HG03066 (cell line): ENCODE results near the gene LY6G6D.

Experiments
- ATAC-seq: cut with Tn5 transposase; IDR thresholded peaks from one replicate; pipeline ENCODE4 v1.9.1; 2021; ENCODE audit warnings: low read depth; ENCODE audit not compliant: unreplicated experiment

LY6G6D gene

DNA sequence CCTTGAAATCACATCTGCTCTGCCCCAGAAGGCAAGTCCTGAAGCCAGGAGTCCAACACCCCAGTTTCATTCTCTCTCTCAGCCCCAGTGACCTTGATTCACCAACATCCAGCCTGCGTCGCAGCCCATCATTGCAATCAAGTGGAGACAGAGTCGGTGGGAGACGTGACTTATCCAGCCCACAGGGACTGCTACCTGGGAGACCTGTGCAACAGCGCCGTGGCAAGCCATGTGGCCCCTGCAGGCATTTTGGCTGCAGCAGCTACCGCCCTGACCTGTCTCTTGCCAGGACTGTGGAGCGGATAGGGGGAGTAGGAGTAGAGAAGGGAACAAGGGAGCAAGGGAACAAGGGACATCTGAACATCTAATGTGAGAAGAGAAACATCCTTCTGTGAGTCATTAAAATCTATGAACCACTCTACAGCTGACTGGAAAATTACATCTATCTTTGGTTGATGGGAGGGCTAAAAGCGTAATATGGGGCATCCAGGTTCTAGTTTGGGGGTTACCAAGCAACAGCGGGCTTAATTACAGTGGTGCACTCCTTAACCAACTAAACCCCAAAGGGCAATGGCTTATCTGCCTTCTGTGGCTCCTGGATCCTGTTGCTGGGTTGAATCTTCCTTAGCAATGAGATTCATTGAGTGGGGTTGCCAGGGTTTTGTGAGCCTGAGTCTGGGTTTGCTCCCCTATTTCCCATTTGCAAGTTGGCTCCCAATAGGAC is 2.5 kb downstream of the LY6G6D start:
- no peak for ATAC-seq

DNA sequence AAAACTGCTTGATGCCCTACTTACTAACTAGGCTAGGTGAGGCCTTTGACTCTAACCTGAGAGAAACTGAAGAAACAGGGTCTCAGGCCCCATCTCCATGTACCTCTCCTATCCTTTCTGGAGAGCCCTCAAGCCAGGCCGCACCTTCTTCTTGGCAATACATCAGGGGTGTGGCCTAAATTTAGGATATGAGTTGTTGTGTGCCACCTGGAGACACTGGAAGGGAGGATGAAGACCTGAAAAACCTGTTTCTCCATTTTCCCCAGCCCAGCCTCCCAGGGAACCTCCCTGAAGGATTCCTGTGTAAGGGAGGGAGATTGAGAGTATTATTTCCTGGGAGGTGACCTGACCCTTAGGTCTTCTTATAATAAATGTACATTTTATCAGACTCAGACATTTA is 3.1 kb downstream of the LY6G6D start:
- ATAC-seq = no peak

DNA sequence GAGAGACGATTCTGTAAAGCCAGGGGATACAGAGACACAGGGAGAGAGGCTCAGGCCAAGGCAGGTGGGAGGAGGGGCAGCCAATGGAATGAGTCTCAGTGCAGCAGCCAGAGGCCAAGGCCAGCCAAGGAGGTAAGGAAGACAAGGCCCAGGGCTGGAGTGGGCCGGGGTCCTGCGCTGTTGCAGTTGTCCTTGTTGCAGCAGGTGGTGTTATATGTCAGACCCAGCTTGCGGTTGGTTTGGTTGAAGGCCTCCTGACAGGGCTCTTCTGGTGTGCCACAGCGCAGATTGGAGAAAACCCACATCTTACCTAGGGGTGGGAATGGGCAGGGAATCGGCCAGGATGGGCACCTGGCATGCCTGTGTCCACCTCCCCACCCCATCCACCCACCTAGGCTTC is 3.9 kb downstream of the LY6G6D start:
- ATAC-seq = no peak

DNA sequence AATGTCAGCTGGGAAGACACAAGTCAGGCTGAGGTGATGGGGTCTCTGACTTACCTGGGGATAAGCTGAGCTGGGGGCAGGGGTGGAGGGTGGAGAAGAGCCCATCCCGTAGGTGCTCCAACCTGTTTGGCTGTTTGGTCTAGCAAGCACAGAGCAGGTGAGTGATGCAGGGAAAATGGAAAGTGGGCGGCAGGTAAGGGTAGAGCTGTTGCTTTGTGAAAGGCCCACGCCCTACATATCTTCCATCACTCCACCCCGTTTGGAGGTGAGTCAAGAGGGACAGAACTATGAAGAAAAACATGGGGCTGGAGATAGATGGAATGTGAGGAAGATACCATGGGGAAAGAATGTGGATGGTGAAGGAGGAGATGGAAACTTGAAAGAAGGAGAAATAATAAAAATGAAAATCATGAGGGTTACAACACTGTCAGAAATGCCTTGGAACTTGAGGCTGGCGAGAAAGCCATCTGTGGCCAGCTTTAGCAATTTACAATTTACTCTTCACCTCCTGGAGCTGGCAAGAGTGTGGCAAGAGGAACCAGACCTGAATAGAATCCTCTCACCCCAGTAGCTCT is 5.1 kb downstream of the LY6G6D start:
- ATAC-seq = no peak

DNA sequence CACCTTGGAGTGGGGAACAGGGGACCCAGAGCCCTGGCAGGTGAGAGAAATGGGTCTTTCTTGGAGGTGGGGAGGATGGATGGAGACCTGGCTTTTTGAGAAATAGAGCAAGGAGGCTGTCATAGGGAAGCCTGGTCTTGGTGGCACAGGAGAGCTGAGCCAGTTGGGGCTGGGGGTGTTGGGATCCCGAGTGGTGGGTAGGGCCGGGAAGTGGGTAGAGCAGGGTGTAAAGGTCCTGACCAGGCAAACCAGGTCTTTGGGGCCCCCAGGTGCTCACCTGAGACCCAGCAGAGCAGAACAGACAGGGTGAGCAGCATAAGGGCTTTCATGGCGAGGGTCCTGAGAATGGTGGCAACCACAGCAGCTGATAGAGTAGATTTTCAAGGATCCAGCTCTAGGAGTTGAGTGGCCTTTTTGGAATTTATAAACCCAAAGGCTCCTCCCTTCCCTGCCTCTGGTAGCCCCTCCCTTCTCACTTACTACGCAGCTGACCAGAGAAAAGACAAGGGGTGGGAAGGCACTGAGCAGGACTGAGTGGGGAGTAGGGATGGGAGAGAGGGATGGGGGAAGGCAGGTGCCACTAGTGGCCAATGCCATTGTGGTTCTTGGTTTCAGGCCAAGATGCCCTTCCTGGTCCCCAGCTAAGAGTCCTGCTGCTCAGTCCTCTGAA is 6.3 kb downstream of the LY6G6D start, which contains the start of gene LY6G6C:
Gene LY6G6C, minus strand, starts transcription at position 396 of the 670 bp plus-strand sequence. Its CDS starts 67 bp downstream, at position 329.
- ATAC-seq = no peak

DNA sequence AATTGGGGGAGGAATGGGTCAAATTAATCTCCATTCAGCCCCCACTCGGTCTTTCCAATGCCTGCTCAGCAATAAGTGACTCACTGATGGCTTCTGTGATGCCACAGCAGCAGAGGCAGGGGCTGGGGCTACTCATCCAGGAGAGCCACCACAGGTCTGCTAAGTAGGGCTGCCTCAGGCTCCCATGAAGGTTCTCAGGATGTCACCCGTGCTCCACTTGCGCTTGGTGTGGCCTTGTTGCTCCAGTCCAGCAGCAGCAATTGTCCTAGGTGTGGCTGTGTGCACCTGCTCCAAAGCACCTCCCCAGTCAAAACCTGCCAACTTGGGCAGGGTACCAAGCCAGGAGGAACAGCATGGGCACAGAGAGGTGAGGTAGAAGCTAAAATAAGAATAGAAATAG is 7.0 kb downstream of the LY6G6D start:
- no peak for ATAC-seq

DNA sequence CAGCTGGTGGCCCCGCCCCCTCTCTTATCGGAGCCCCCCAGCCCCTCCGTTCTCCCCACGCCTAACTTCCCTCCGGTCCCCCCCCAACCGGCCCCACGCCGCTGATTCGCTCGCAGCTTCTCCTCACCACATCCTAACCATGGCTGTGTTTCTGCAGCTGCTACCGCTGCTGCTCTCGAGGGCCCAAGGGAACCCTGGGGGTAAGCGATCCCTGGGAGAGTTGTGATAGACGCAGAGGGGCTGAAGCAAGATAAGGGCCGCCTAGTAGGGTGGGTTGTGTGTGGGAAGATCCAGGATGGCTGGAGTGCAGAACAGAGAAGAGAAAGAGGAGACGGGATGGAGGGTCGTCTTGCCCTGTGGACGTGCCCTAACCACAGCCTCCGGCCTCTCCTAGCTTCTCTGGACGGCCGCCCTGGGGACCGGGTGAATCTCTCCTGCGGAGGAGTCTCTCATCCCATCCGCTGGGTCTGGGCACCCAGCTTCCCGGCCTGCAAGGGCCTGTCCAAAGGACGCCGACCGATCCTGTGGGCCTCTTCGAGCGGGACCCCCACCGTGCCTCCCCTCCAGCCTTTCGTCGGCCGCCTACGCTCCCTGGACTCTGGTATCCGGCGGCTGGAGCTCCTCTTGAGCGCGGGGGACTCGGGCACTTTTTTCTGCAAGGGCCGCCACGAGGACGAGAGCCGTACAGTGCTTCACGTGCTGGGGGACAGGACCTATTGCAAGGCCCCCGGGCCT is 8.3 kb downstream of the LY6G6D start, which contains the start of gene MPIG6B:
Gene MPIG6B, plus strand, starts transcription at position 129 of the 735 bp plus-strand sequence. Its CDS starts 11 bp downstream, at position 140.
- no peak for ATAC-seq

DNA sequence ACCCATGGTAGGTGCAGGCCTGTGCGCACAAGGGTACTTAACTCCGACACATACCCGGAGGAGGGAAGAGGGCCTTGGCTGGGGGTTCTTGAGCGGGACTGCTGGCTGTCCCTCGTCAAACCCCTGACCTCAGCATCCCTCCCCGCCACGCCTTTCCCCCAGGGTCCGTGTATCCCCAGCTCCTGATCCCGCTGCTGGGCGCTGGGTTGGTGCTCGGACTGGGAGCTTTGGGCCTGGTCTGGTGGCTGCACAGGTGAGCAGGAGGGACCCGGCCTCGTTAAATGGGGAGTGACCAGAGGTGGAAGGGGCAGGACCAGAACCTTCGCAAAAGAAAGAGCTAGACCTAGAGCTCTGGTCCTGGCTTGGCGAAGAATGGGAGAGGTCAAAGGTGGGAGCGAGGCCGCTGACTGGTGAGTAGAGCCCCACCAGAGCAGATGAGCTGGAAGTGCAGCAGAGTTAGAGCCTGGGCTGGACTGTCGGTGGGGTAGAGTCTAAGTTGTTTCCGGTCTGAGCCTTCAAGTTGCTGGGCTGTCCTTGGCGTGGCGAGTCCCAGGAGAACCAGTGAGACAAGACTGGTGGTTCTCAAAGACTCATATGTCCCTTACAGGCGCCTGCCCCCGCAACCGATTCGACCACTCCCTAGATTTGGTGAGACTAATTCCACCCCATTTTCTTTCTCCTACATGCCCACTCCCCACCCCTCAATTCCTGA is 9.0 kb downstream of the LY6G6D start:
- no peak for ATAC-seq

DNA sequence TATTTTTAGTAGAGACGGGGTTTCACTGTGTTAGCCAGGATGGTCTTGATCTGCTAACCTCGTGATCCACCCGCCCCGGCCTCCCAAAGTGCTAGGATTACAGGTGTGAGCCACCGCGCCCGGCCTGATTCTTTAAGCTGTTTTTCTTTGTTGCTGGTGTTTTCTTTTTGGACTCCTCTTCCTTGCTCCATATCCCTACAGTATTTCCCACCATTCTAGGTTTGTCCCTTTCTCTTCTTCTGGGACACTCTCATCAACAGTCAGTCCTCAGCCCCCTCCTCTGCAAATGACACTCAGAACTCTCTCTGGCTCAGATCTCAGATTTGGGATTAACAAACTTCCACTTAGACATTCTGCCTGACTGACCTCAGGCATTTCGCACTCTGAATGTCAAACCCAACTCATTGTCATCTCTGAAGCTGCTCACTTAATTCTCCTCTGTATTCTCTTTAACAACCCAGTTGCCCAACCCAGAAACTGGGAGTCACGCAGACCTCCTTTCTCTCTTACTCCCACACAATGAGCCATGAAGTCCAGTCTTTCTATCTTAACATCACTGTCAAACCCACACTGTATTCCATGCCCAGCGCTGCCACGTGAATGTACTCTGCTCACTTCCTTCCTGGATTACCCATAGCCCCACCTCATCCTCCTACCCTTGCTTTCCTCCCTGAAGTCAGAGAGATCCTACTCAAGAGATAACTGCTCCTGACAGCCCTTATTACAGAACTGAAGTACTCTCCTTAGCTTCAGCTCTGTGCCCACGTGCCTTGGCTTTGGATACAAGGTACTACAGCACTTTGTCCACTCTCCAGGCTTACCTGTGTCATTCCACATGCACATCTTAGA is 10.6 kb downstream of the LY6G6D start:
- ATAC-seq = no peak

DNA sequence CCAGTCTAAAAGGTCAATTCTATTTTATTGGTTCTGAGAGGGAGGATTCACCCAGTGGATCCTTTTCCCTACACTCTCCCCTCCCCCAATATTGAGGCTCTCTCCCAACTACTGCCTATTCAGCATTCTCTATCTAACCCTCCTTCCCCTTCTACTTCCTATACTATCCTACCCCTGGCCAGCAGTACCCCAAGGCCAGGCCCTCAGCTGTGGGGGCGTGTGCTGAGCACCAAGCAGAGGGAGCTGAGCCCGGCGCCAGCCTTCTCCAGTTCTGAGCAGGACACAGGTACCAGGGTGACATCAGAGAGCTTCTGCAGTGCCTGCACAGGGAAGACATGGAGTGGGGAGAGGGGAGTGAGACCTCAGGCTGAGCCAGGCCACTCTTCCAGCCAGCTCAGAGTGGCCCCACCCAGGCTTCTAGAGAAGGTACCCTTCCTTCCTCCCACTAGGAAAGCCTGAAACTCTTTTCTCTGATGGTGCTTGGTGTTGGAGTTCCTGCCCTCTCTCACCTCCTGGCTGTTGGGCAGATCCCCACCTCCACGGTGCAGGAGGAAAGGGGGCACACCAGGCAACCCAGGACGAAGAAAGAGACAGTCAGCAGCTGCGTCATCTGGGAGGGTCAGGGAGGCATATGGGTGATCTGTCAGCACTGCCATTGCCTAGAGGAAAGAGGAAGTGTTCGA is 12.0 kb downstream of the LY6G6D start:
- ATAC-seq = peak; percentile 45

DNA sequence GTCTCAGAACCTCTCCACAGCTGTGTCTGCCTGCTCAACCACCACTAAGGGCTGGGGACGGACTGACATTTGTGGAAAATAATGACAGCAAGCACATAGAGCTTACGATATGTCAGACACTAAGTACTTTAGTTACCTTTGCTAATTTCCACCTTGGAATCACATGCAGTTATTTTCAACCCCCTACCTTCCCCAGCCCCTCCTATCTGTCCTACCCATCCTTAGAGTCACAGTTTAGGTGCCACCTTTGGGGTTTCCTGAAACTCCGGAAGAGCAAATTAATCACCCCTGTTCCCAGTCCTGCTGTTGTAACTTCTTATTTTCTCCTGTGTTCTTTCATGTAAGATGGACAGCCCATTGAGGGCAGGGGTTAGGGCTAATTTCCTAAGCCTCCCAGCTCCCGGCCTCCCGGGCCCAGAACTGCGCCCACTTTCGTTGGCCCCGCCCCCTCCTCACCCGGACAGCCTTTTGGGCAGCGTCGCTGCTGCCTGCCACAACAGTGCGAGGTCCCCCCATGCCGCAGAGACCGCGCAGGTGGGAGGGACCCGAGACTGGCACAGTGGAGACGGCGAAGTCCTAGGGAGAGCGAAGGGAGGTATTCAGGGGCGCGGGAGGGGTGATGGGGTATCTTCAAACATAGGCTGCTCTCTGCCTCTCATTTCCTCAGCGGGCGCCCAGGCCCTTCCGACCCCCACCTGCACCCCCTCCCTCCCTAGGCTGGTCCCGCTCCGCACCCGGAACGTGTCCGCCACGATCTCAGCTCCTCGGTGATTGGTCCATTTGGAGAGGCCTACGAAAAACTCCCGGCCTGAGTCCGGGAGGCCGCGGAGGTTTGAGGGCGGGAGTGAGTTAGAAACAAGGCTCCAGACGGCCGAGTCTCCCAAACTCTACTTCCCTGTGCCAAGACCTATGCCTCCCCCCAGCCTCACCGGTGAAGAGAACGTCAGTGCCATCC is 12.8 kb downstream of the LY6G6D start:
- ATAC-seq = no peak

DNA sequence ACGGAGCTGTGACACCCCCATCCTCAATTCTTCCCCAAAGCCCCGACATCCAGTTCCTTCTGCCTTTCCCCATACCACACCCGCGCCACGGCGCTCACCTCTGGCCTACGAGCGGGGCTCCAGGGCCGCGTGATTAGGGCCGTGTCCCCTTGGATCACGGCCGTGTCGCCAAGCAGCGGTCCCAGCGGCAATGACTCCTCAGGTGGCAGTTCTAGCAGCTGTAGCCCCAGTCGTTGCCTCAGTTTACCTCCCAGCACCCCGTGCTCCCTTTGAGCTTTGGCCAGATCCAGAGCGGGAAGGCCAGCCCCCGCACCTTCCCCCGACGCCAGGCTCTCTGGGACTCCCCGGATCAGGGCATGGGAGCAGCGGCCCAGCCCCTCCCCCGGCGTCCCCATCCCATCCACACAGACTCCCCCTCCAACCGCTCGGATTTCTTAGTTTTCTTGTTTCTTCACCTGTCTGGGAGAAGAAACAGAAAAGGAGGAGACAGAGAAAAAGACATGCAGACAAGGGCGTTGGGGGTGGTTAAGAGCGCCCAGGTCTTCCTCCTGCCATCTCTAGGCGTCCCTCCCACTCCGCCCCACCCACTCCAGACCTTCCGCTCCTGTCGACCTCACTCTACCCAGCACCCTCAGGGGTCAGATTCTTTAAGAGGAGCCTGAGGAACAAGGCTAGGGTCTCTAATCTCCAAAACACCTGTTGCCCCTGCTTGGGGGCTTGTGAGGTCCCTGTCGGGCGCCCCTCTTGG is 13.8 kb downstream of the LY6G6D start, which contains the start of gene DDAH2:
Gene DDAH2, minus strand, starts transcription at position 533 of the 748 bp plus-strand sequence. Its CDS starts 138 bp downstream, at position 395.
- ATAC-seq = no peak

DNA sequence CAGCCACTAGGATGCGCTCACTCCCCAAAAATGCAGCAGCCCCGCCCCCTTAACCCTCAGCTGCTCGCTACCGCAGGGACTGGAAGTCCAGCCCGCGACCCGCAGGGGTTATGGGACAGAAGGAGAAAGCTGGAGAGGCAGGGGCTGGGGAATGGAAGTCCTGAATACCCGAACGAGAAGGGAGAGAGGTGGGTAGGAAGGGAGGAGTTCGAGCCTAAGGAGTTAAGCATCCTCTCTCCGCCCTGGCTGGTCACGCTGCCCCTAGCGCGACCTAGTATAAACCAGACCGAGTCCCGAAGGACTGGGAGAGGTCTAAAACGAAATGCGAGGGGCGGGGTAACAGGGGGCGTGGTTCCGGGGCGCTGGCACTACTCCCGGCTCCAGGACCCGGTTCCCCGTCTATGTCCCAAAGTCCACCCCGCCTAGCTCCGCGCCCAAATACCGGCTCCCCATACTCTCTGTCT is 14.4 kb downstream of the LY6G6D start:
- no peak for ATAC-seq

DNA sequence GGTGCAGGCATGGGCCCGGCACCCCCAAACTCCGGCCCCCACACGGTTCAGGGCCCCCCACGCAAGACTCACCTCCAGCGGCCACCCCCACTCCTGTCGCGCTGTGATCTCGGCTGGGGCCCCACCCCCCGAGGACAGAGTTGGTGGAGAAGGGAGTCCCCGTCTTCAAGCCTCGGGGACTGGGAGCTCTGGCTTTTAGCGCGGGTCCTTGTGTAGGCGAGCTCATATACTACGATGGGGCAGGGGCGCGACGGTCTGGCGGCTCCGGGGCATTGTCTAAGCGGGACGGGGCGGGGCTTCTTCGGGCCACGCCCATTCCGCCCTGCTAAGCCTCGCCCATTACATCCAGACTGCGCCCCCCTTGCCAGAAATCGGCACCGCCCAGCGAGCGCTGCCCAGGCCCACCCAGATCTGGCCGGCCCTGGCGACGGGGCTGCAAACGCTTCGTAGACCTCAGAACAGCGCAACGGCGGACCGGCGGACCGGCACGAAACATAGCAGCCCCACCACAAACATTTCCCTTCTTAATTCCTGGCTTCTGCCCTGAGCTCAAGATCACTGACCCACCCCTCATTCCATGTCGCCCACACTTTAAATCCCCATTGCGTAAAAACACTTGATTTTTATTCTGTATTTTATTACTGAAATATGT is 15.0 kb downstream of the LY6G6D start:
- ATAC-seq = no peak

DNA sequence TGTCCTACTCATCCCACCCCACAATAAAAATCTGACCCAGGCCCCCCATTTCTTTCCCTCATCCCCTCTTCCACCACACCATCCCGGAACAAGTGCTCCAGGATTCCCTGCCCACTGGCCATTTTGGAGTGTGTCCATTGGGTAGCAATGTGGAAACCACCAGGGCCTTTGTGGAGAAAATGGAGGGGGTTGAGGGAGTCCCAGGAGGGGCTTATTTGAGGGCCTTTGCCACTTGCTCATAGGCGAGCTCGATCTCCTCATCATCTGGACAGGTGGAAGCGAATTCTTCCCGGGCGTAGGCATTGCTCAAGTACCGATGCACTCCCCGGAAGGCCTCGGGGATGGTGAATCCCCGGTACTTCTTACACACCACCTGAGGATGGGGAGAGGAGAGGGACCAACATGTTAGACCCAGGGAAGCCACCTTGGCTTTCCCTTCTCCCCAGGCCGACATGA is 15.5 kb downstream of the LY6G6D start:
- no peak for ATAC-seq

DNA sequence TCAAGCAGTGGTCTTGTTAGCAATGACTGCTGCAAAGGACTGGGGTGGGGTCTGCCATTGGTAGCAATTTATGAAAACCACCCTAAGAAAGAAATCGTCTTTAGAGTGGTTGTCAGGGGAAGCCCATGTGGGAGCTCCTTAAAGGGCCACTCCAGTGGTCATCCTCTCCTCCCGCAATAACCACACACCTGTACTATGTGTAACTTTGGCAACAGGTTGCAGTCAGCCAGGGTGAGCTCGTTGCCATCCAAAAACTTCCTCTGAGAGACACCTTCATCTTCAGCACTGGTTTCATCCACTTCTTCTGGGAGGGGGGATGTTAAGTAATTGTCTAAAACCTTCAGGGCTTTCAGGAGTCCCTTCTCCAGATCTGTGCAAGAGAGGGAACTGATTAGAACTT is 16.9 kb downstream of the LY6G6D start:
- ATAC-seq = no peak
